IMR-90 (cell line): ENCODE data around the gene FAM8A1. TPM values are rescaled to one million over a fixed set of nuclear protein-coding genes. Genes with fewer than 3 reads are reported as not detected.

Source experiments
- ATAC-seq: fragments of 200-7000 bp; cut with Tn5 transposase; 2 replicates; pipeline ENCODE4 v1.9.1; 2020; ENCODE audit warnings: low read depth, mild to moderate bottlenecking, moderate library complexity
- BruUV-seq: library from RNA; stranded (reverse); fragments of 400-500 nt; replicated peaks from 2 replicates; lab custom pipeline; 2021; lab: Mats Ljungman, UMichigan
- CTCF ChIA-PET: fragments of 300-600 bp; formaldehyde crosslinking; extraction: SDS; loops from one replicate; lab custom pipeline; 2021; ENCODE audit warnings: antibody characterized with exemption; lab: Yijun Ruan, JAX
- POLR2A ChIA-PET: fragments of 300-600 bp; sonication (Branson Sonifier 250); formaldehyde crosslinking; loops from one replicate; lab custom pipeline; 2022; ENCODE audit warnings: antibody characterized with exemption; ENCODE audit not compliant: unreplicated experiment; lab: Charles Lee
- DNase-seq: peaks from one replicate; pipeline ENCODE4 v3.0.0; 2013
- H2AFZ ChIP-seq: replicated peaks from 2 replicates; pipeline ENCODE3; 2013; ENCODE audit warnings: low read length, mild to moderate bottlenecking; ENCODE audit not compliant: poor library complexity
- H2AK5ac ChIP-seq: 2 replicates; pipeline ENCODE4 v1.6.1; 2013; ENCODE audit warnings: low read depth, low read length, inconsistent platforms
- H2AK9ac ChIP-seq: replicated peaks from 2 replicates; pipeline ENCODE3; 2013; ENCODE audit warnings: mild to moderate bottlenecking, low read depth, low read length, moderate library complexity; ENCODE audit not compliant: poor library complexity
- H2BK120ac ChIP-seq: 2 replicates; pipeline ENCODE4 v1.6.1; 2013; ENCODE audit warnings: low read depth, low read length, inconsistent platforms
- H2BK15ac ChIP-seq: 3 replicates; pipeline ENCODE4 v1.6.1; 2013; ENCODE audit warnings: low read depth, low read length, inconsistent platforms
- H2BK20ac ChIP-seq: 2 replicates; pipeline ENCODE4 v1.6.1; 2013; ENCODE audit warnings: low read depth, mild to moderate bottlenecking, inconsistent platforms, low read length, moderate library complexity
- H2BK5ac ChIP-seq: 2 replicates; pipeline ENCODE4 v1.6.1; 2013; ENCODE audit warnings: mild to moderate bottlenecking, low read depth, low read length, inconsistent platforms; ENCODE audit not compliant: poor library complexity, severe bottlenecking
- H3K14ac ChIP-seq: replicated peaks from 2 replicates; pipeline ENCODE4 v1.6.1; 2013; ENCODE audit warnings: low read depth, low read length, inconsistent platforms
- H3K18ac ChIP-seq: 2 replicates; pipeline ENCODE4 v1.6.1; 2013; ENCODE audit warnings: low read depth, low read length, control low read depth
- H3K23ac ChIP-seq: 2 replicates; pipeline ENCODE4 v1.6.1; 2013; ENCODE audit warnings: low read depth, low read length, inconsistent platforms
- H3K27ac ChIP-seq: 2 replicates; pipeline ENCODE4 v1.5.1; 2013; ENCODE audit warnings: mild to moderate bottlenecking, control low read depth, low read length; ENCODE audit not compliant: insufficient read depth
- H3K27me3 ChIP-seq: 2 replicates; pipeline ENCODE4 v1.6.1; 2013; ENCODE audit warnings: low read length; ENCODE audit not compliant: control insufficient read depth, insufficient read depth
- H3K36me3 ChIP-seq: 2 replicates; pipeline ENCODE4 v1.6.1; 2013; ENCODE audit warnings: low read length, mixed read lengths; ENCODE audit not compliant: control insufficient read depth, insufficient read depth
- H3K4ac ChIP-seq: 2 replicates; pipeline ENCODE4 v1.6.1; 2013; ENCODE audit warnings: low read depth, low read length, inconsistent platforms
- H3K4me1 ChIP-seq: 2 replicates; pipeline ENCODE4 v1.6.1; 2013; ENCODE audit warnings: low read length, mixed read lengths; ENCODE audit not compliant: control insufficient read depth, insufficient read depth
- H3K4me2 ChIP-seq: 2 replicates; pipeline ENCODE4 v1.6.1; 2013; ENCODE audit warnings: low read depth, mild to moderate bottlenecking, control low read depth, low read length, moderate library complexity
- H3K4me3 ChIP-seq: 2 replicates; pipeline ENCODE4 v1.5.1; 2013; ENCODE audit warnings: low read depth, mild to moderate bottlenecking, control low read depth, low read length, moderate library complexity; ENCODE audit not compliant: insufficient read depth
- H3K56ac ChIP-seq: 2 replicates; pipeline ENCODE4 v1.6.1; 2013; ENCODE audit warnings: low read length, inconsistent platforms; ENCODE audit not compliant: insufficient read depth; ENCODE audit errors: extremely low read depth
- H3K79me1 ChIP-seq, 2 experiments: 2 replicates each; pipeline ENCODE4 v1.6.1; 2013; ENCODE audit warnings: low read length in 2 of 2, inconsistent platforms in 1 of 2, low read depth in 1 of 2
- H3K9ac ChIP-seq: 2 replicates; pipeline ENCODE4 v1.6.1; 2013; ENCODE audit warnings: low read depth, low read length, control low read depth
- H3K9me1 ChIP-seq: 2 replicates; pipeline ENCODE4 v1.6.1; 2013; ENCODE audit warnings: low read length, inconsistent platforms; ENCODE audit not compliant: insufficient read depth
- H3K9me3 ChIP-seq: 2 replicates; pipeline ENCODE4 v1.6.1; 2013; ENCODE audit warnings: low read length; ENCODE audit not compliant: control insufficient read depth, insufficient read depth
- H4K20me1 ChIP-seq: 2 replicates; pipeline ENCODE4 v1.6.1; 2013; ENCODE audit warnings: low read length, inconsistent platforms; ENCODE audit not compliant: insufficient read depth
- H4K5ac ChIP-seq: 2 replicates; pipeline ENCODE4 v1.6.1; 2013; ENCODE audit warnings: mild to moderate bottlenecking, low read depth, low read length, control low read depth
- H4K8ac ChIP-seq, 2 experiments: 2 replicates each; pipeline ENCODE4 v1.6.1; 2013; ENCODE audit warnings: low read depth in 2 of 2, low read length in 2 of 2, control low read depth in 1 of 2, inconsistent platforms in 1 of 2
- H4K91ac ChIP-seq: 2 replicates; pipeline ENCODE4 v1.6.1; 2013; ENCODE audit warnings: low read depth, low read length, inconsistent platforms; ENCODE audit not compliant: insufficient read depth
- CEBPB ChIP-seq: IDR thresholded peaks from 2 replicates; pipeline ENCODE4 v1.6.1; 2012; ENCODE audit warnings: low read depth, low read length, improper control_type of control experiment
- RAD21 ChIP-seq: IDR thresholded peaks from 2 replicates; pipeline ENCODE4 v1.6.1; 2012; ENCODE audit warnings: low read length, improper control_type of control experiment
- WGBS, 2 experiments: methylation state at CpG; one replicate each; pipeline versions ENCODE4 v1.1.5 to v1.1.7; 2013; ENCODE audit warnings: missing lambda C conversion rate in 2 of 2; ENCODE audit not compliant: insufficient read length in 1 of 2; ENCODE audit errors: extremely low coverage in 2 of 2; 5-methylcytosine and 5-hydroxymethylcytosine counted together
- dilution Hi-C: fragments of 300-500 bp; cut with HindIII; formaldehyde crosslinking; loops from one replicate; pipeline ENCODE4 v1.14.3; 2018; ENCODE audit warnings: low sequenced_read_pairs; ENCODE audit not compliant: unreplicated experiment
- in situ Hi-C: fragments of 300-500 bp; cut with MboI; formaldehyde crosslinking; loops from 3 replicates; pipeline ENCODE4 v1.14.3; 2019; ENCODE audit warnings: low sequenced_read_pairs, inconsistent platforms, mixed read lengths
- intact Hi-C: fragments of 100-400 bp; cut with micrococcal nuclease; formaldehyde crosslinking; loops from 2 replicates; pipeline ENCODE4 v1.10.0; 2022
- polyA plus RNA-seq, 3 experiments: library from polyadenylated mRNA; depleted of rRNA; stranded (reverse); fragments of >200 nt; gene quantifications; 2 replicates each; pipeline ENCODE4 v1.2.3, GENCODE V29; 2012; ENCODE audit warnings: low replicate concordance in 1 of 3
- total RNA-seq: library from RNA; depleted of rRNA; stranded (reverse); fragments of >200 nt; gene quantifications from 2 replicates; pipeline ENCODE4 v1.2.3, GENCODE V29; 2012
- TF ChIP-seq, protein P1 (sequence below): fragments of 150-350 bp; IDR thresholded peaks from 2 replicates; pipeline ENCODE4 v1.6.1; 2016; ENCODE audit warnings: low read depth, mild to moderate bottlenecking, low read length, moderate library complexity, borderline replicate concordance
- TF ChIP-seq, protein P2 (sequence below): fragments of 150-350 bp; IDR thresholded peaks from 2 replicates; pipeline ENCODE4 v1.6.1; 2017; ENCODE audit warnings: mild to moderate bottlenecking, antibody characterized with exemption, low read length, low read depth

Gene FAM8A1
- total and polyA plus RNA-seq, 2 of the 4 experiments (the other 2 are of a cell fraction), result 8.1 to 8.2 TPM

DNA sequence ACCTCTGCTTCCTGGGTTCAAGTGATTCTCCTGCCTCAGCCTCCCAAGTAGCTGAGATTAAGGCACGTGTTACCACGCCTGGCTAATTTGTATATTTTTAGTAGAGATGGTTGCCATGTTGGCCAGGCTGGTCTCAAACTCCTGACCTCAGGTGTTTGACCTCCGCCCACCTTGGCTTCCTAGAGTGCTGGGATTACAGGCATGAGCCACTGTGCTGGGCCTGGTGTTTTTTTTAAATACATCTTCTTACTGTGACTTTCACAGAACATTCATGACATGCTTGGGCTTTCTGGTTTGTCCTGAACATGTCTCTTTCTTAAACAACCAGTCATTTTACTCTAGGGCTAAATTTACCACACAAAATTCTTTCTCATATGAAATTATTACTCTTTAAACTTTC is 34.7 kb upstream of the FAM8A1 start:
- no peak overlapping the region for H3K9ac ChIP-seq
- no peak overlapping the region for H3K4me3 ChIP-seq
- H3K9me1 ChIP-seq, result no peaks in the 10 kb centered on the region
- no peaks in the 10 kb centered on the region for H3K36me3 ChIP-seq
- H2BK120ac ChIP-seq, result no peak overlapping the region
- DNase-seq (no peak), ATAC-seq (no peak)
- no peak overlapping the region for H4K91ac ChIP-seq
- POLR2A ChIA-PET, result no interaction called here
- dilution Hi-C loops, result no loop called here
- no peaks in the 10 kb centered on the region for H4K20me1 ChIP-seq
- H2AK5ac ChIP-seq, result no peak overlapping the region
- no peak overlapping the region for H2BK20ac ChIP-seq
- H2AFZ ChIP-seq, result no peak overlapping the region
- CTCF ChIA-PET, result no interaction called here
- no peak overlapping the region for H2BK5ac ChIP-seq
- H4K8ac ChIP-seq, result no peak overlapping the region
- in situ Hi-C loops, result no loop called here
- H3K27ac ChIP-seq, result no peak overlapping the region
- H2AK9ac ChIP-seq, result no peak overlapping the region
- intact Hi-C loops, result no loop called here
- H2BK15ac ChIP-seq, result no peak overlapping the region
- H3K27me3 ChIP-seq, result no peaks in the 10 kb centered on the region
- TF ChIP-seq RAD21 (no peak), CEBPB (no peak)
- TF ChIP-seq, protein P1, sequence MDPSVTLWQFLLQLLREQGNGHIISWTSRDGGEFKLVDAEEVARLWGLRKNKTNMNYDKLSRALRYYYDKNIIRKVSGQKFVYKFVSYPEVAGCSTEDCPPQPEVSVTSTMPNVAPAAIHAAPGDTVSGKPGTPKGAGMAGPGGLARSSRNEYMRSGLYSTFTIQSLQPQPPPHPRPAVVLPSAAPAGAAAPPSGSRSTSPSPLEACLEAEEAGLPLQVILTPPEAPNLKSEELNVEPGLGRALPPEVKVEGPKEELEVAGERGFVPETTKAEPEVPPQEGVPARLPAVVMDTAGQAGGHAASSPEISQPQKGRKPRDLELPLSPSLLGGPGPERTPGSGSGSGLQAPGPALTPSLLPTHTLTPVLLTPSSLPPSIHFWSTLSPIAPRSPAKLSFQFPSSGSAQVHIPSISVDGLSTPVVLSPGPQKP, result no peak
- TF ChIP-seq, protein P2, sequence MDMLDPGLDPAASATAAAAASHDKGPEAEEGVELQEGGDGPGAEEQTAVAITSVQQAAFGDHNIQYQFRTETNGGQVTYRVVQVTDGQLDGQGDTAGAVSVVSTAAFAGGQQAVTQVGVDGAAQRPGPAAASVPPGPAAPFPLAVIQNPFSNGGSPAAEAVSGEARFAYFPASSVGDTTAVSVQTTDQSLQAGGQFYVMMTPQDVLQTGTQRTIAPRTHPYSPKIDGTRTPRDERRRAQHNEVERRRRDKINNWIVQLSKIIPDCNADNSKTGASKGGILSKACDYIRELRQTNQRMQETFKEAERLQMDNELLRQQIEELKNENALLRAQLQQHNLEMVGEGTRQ, result no peak
- H3K23ac ChIP-seq, result no peak overlapping the region
- H3K9me3 ChIP-seq, result peaks cover 6% of the 10 kb centered on the region
- H3K4me2 ChIP-seq, result no peak overlapping the region
- H3K4me1 ChIP-seq, result no peaks in the 10 kb centered on the region
- no peak overlapping the region for H3K4ac ChIP-seq
- no peak overlapping the region for H4K5ac ChIP-seq
- no TSS peak for BruUV-seq
- 59% methylated on average over 3 of the region's 3 CpGs; no CpG with 5 or more reads in 1 of the 2 experiments for WGBS, 2 experiments
- no peak overlapping the region for H3K56ac ChIP-seq
- no peak overlapping the region for H3K14ac ChIP-seq
- H3K79me1 ChIP-seq, result no peaks in the 10 kb centered on the region
- H3K18ac ChIP-seq, result no peak overlapping the region
